Brain microvascular endothelial cell (primary cell): ENCODE data around the gene GPC5.

Source experiments
- DNase-seq: peaks from one replicate; pipeline ENCODE4 v3.0.0-alpha.2; 2020
- H3K27ac ChIP-seq: fragments of 250-450 bp; sonication (Bioruptor Pico); 2 replicates; pipeline ENCODE4 v1.5.1; 2020; ENCODE audit warnings: mild to moderate bottlenecking, moderate library complexity
- H3K27me3 ChIP-seq: fragments of 250-450 bp; sonication (Bioruptor Pico); replicated peaks from 2 replicates; pipeline ENCODE4 v1.5.1; 2020; ENCODE audit warnings: mild to moderate bottlenecking
- H3K36me3 ChIP-seq: fragments of 250-450 bp; sonication (Bioruptor Pico); replicated peaks from 2 replicates; pipeline ENCODE4 v1.5.1; 2020; ENCODE audit warnings: mild to moderate bottlenecking
- H3K4me3 ChIP-seq: 2 replicates; pipeline ENCODE4 v1.5.1; 2011; ENCODE audit warnings: low read depth, mild to moderate bottlenecking, control low read depth, low read length, moderate library complexity
- in situ Hi-C: cut with HindIII; loops from 2 replicates; pipeline ENCODE4 v1.10.0; 2017; ENCODE audit warnings: low sequenced_read_pairs, low pct_ligation_motif_present
- TF ChIP-seq, protein P1 (sequence below): IDR thresholded peaks from 2 replicates; pipeline ENCODE4 v1.5.1; 2011; ENCODE audit warnings: low read depth, mild to moderate bottlenecking, moderate library complexity, low read length, control low read depth, inconsistent platforms; ENCODE audit errors: missing control alignments

Gene GPC5

DNA sequence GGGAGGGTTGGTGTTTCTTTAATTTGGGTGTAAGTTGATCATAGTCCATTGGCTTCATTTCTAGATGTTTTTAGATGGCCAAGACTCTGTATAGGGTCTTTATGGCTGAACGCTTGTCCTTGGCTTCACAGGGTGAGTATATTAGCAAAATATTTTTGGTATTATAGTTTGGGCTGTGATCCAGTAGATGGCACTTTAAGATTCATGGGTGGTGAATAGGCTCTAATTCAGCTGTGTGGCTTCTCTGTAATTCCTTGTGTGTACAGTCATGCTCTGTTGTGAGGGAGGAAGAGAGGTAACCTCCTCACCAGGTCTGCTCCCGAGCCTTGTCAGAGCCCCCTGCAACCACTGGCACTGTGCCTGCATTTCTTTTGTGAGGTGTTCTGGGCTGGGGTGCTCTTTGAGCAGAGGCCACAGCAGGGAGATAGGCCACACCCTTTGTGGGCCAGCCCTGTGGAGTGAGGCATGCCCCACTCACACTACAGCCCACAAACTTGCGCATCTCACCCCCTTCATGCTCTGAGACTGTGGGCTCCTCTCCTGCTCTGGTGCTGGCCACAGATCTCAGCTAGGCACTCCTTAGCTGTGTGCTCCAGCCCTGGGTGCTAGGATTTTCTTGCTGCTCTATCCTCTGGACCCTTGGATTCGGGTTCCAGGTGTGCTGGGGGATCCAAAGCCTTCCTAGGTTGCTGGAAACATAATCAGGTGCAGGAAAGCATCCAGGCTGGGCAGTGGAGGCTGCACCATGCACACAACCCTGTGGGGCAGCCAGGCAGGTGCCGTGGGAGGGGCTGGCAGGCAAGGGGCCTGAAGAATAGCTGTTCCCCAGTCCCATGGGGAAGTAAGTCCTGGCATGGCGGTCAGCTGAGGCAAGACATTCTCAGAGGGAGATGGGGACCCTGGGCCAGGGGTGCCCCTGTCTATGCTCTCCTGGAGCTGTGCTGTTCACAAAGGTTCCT is 193.9 kb downstream of the GPC5 start:
- in situ Hi-C loops: no loop called here
- TF ChIP-seq, protein P1, sequence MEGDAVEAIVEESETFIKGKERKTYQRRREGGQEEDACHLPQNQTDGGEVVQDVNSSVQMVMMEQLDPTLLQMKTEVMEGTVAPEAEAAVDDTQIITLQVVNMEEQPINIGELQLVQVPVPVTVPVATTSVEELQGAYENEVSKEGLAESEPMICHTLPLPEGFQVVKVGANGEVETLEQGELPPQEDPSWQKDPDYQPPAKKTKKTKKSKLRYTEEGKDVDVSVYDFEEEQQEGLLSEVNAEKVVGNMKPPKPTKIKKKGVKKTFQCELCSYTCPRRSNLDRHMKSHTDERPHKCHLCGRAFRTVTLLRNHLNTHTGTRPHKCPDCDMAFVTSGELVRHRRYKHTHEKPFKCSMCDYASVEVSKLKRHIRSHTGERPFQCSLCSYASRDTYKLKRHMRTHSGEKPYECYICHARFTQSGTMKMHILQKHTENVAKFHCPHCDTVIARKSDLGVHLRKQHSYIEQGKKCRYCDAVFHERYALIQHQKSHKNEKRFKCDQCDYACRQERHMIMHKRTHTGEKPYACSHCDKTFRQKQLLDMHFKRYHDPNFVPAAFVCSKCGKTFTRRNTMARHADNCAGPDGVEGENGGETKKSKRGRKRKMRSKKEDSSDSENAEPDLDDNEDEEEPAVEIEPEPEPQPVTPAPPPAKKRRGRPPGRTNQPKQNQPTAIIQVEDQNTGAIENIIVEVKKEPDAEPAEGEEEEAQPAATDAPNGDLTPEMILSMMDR: no peak
- no peak overlapping the region for H3K27ac ChIP-seq
- H3K4me3 ChIP-seq: no peak overlapping the region
- no peaks in the 10 kb centered on the region for H3K27me3 ChIP-seq
- no peak for DNase-seq
- no peaks in the 10 kb centered on the region for H3K36me3 ChIP-seq

DNA sequence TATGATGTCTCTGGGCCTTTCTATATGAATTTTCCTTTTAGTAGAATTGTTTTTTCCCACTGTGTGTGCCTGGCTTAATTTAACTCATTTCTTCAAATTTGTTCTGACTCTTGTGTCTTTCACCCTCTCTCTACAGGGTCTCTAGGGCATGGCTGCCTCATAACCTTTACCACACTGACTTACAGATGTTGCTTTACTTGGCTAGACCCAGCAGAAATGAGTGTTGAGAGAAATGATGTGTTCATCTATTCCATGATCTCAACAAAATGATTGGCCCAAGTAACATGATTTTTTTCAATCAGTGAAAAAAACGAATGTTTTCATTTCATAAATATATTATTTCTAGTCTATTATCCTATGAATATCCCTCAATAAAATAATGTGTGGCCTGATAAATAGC is 195.0 kb downstream of the GPC5 start:
- no peak overlapping the region for H3K4me3 ChIP-seq
- in situ Hi-C loops: no loop called here
- H3K27ac ChIP-seq: no peak overlapping the region
- TF ChIP-seq, protein P1: no peak
- no peaks in the 10 kb centered on the region for H3K36me3 ChIP-seq
- no peak for DNase-seq
- H3K27me3 ChIP-seq: no peaks in the 10 kb centered on the region

DNA sequence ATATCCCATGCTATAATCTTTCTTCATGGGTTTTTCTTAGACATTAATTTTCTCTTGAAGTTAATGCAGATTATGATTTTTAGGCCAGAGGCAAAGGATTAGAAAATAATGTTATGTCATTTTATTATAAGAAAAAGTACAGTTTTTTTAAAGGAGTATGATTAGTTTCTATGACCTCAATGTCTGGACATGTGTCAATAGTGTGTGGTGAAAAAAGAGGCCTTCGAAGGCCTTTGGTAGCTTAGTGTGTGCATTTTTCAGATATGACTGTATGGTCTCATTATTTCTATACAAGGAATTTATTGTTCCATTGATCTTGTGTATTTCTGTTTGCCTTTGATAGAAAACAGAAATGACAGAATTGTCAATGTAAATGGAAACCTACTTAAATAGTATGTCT is 195.6 kb downstream of the GPC5 start:
- Histone ChIP-seq H3K27me3 (no peaks in the 10 kb centered on the region), H3K36me3 (no peaks in the 10 kb centered on the region), H3K27ac (no peak overlapping the region), H3K4me3 (no peak overlapping the region)
- TF ChIP-seq, protein P1: no peak
- in situ Hi-C loops: no loop called here
- DNase-seq: no peak

DNA sequence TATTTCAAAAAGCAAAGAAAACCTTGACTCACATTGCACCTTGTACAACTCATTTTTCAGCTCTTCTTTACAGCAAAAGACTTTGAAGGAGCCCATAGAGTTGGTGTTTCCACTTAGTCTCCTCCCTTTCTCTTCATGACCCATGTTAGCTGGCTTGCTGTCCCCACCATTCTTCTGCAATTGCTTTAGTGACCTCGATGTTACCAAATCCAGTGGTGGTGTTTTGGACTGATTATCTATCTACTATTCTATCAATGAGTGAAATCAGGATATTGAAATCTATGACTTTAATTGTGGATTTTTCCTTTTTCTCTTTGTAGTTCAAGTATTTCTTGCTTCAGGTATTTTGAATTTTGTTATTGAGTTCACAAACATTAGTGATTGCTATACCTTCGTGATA is 197.3 kb downstream of the GPC5 start:
- in situ Hi-C loops: no loop called here

DNA sequence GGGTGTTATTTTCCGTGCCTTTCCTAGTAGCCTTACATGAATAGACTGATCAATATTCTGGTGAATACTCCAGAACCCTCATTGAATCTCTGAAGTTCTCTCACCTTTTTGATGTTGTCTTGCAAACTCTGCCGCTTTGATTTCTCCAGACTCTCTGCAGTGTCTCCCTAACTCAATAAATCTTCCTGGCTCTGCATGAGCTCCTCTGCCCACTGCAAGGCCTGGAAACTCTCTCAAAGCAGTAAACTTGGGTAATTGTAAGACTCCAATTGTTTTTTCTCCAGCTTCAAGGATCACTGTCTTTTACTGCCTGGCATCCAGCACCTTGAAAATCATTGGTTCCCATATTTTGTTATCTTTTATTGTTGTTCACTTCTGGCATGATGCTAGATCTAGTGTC is 198.4 kb downstream of the GPC5 start:
- no peaks in the 10 kb centered on the region for H3K36me3 ChIP-seq
- TF ChIP-seq, protein P1: no peak
- no peaks in the 10 kb centered on the region for H3K27me3 ChIP-seq
- no peak overlapping the region for H3K4me3 ChIP-seq
- no peak overlapping the region for H3K27ac ChIP-seq
- in situ Hi-C loops: no loop called here
- DNase-seq: no peak

More for the DNA sequence above, 197.3 kb downstream of the GPC5 start:
- TF ChIP-seq, protein P1: no peak
- no peaks in the 10 kb centered on the region for H3K36me3 ChIP-seq
- no peak overlapping the region for H3K4me3 ChIP-seq
- H3K27ac ChIP-seq: no peak overlapping the region
- no peak for DNase-seq
- no peaks in the 10 kb centered on the region for H3K27me3 ChIP-seq
